ENCODE data around the gene TBC1D16.

TBC1D16 gene

DNA sequence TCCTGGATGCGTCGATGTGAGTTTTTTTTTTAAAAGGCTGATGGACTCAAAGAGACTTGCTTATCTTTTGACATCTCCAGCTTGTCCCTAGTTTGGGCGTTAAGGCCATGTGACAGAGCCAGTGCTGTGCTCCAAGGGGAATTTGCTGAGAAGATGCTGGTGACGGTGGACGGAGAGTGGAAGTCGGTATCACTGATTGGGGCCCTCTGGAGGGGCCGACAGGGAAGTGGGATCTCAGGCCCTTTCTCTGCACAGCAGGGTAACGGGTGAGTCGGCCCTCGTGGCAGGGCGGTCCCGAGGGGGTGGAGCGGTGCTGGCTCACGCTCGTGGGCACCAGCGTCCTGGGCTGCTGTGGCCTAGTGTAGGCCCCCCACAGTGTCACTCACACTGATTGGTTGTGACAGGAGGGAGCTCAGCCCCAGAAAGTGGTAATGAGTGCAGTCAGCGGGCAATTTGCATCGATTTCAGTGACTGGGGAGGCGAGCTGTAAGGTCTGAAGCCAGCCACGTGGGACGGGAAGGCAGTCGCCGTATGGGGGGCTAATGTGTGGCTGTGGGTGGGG lies 91.3 kb downstream of the TBC1D16 start:
- DNase-seq (ENCODE audit: low read depth): no peak
- H3K4me3 ChIP-seq (ENCODE audit: low read length): no peak overlapping the region
- TF ChIP-seq, protein P1, sequence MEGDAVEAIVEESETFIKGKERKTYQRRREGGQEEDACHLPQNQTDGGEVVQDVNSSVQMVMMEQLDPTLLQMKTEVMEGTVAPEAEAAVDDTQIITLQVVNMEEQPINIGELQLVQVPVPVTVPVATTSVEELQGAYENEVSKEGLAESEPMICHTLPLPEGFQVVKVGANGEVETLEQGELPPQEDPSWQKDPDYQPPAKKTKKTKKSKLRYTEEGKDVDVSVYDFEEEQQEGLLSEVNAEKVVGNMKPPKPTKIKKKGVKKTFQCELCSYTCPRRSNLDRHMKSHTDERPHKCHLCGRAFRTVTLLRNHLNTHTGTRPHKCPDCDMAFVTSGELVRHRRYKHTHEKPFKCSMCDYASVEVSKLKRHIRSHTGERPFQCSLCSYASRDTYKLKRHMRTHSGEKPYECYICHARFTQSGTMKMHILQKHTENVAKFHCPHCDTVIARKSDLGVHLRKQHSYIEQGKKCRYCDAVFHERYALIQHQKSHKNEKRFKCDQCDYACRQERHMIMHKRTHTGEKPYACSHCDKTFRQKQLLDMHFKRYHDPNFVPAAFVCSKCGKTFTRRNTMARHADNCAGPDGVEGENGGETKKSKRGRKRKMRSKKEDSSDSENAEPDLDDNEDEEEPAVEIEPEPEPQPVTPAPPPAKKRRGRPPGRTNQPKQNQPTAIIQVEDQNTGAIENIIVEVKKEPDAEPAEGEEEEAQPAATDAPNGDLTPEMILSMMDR (conservative IDR thresholded peaks at IDR 0.05; ENCODE audit: low read depth, low read length): no peak

DNA sequence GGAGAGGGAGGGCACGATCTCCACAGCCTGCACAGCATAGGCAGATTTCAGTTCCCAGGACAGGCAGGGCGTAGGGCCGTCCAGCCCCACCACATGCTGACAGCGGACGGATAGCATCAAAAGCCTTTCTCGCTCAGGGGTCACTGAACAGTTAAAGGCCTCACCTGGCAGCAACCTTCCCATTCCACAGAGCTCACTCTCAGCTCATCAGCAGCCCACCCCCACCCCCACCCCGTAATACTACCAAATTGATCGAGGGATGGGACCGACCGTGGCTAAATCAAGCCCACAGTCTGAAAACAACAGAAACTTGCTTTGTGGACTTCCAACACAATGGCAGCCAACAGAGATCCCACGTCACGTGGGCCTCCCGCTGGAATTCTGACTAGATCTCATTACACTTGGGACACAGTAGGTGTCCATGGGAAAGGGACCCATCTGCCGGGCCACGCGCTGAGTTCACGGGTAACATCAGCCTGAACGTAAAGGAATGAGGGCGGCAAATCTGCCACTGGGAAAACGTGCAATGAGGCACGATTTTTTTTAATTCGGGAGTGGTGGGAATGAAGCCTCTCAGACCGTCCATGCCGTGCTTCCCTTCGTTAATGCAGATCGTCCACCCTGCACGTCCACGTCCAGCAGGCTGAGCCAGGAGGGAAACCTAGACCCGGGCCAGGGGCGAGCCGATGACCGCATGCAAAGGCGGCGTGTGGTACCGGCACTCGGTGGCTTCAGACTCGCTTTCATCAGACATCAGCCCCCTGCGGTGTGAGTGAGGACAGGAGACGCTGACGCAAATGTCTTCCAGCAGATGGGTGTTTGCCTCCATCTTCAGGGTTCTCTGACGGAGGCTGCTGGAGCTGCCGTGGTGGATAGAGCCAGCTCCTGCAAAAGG lies 92.1 kb downstream of the TBC1D16 start:
- no peak overlapping the region for H3K4me3 ChIP-seq (ENCODE audit: low read length)
- TF ChIP-seq, protein P1 (conservative IDR thresholded peaks at IDR 0.05; ENCODE audit: low read depth, low read length): no peak
- no peak for DNase-seq (ENCODE audit: low read depth)

DNA sequence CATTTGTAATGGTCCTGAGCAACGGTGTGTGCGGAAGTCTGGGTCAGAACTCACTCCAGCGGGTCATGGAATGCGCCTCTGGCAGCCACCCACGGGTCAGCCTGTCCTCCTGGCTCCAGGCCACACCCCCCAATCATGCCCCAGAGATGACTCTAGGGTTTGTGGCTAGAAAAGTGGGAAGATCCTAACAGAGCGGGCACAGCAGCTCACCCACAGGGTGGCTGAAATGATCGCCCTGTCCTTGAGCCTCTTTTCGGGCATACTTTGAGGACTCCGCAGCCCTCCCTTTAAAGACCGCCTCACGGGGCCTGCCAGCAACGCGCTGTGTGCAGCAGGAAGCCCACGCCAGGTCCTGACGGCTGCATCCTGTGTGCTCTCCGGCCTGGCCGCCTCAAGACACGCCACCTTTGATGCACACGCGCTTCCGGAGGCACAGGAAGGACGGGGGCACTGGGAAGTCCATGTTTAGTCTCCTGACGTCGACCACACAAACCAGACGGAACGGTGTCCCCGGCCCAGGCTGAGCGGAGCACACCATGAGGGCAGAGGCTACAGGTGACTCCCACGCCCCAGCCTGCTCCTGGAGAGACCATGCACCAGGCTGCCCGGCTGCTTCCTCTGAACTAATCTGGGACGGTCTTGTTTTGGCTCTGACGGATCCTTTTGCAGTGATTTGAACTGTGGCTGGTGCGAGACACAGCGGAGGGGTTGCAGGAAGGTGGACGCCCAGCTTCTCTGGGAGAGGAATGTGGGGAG lies 92.9 kb downstream of the TBC1D16 start:
- TF ChIP-seq, protein P1 (conservative IDR thresholded peaks at IDR 0.05; ENCODE audit: low read depth, low read length): no peak
- H3K4me3 ChIP-seq (ENCODE audit: low read length): no peak overlapping the region
- no peak for DNase-seq (ENCODE audit: low read depth)

DNA sequence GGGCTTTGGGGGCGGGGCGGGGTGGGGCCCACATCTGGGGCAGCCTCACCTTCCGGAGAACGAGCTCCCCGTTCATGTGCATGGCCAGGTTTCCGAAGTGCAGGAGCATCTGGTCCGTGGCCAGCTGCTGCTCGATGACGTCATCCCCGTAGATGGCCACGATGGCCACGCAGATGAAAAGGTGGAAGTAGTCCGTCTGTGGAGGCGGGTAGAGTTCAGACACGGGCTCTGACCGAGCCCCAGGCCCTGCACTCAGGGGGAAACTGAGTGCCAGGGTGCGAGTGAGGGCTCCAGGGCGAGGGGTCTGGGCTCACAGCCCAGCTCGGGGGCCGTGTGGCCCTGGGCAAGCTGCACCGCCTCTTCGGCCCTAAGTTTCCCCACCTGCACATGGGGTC lies 93.7 kb downstream of the TBC1D16 start:
- no peak overlapping the region for H3K4me3 ChIP-seq (ENCODE audit: low read length)
- DNase-seq (ENCODE audit: low read depth): no peak
- TF ChIP-seq, protein P1 (conservative IDR thresholded peaks at IDR 0.05; ENCODE audit: low read depth, low read length): no peak

DNA sequence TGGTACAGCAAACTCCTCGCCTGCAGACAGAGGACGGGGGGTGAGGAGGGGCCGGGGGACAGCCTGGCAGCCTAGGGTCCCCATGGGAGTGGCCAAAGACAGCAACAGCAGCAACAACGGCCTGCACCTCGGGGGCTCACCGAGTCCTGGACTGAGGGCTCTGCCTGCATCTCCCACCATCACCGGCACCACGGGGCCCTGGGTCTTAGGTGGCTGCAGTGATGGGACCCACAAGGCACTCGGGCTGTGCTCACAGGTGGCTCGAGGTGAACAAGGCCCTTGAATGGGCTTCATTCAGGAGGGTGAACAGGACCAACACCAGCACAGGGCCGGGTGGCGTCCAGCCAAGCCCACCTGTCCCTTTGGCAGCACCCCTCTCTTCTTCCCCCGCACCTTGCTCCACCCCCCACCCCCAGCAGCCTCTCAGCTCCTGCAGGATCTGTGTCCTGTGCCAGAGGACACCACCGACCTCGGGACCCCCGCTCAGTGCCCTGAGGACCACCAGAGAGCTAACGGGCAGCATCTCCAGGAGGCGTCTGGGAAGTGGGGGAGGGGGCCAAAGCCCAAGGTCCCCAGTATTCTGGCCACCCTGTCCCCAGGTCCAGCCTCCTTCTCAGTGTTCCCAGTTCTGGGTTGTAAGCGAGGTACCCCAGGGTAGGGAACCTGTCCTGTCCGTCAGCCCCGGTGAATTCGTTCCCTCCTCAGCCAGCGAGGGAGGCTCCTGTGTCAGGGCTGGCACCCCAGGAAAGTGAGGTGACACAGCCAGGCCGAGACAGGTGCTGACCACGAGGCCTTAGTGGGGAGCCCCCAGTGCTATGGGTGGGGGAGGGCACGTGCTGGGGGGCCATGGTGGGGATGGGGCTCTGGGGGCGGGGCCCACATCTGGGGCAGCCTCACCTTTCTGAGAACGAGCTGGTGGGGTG lies 94.3 kb downstream of the TBC1D16 start:
- no peak for DNase-seq (ENCODE audit: low read depth)
- no peak overlapping the region for H3K4me3 ChIP-seq (ENCODE audit: low read length)
- TF ChIP-seq, protein P1 (conservative IDR thresholded peaks at IDR 0.05; ENCODE audit: low read depth, low read length): no peak

DNA sequence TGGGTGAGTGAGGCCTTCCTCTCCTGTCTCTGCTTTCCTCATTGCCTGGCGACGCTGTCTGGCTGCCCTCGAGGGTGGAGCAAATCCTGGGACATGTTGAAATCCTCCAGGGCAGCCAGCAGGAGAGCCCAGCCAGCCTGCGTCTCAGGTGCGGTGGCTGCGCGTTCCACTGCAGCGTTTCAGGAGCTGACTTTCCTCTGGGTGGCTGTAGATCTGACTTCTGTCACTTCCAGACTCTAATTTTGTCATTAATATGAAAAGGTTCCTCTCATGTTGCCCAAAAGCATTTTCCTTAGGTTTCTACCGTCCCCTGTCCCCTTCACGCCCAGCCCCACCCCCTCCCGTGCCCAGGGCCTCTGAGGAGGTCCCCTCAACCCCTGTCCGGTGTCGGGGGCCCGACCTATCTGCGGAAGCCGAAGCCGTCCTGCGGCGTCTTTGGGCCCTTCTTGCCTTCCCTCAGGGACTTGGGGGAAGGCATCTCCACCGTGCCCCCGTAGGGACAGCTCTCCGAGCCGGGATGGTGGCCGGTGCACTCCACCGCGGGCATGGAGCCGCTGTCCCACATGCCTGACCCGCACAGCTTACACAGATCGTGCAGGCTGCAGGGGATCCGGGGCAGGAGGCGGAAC lies 95.1 kb downstream of the TBC1D16 start:
- H3K4me3 ChIP-seq (ENCODE audit: low read length): no peak overlapping the region
- DNase-seq (ENCODE audit: low read depth): no peak
- TF ChIP-seq, protein P1 (conservative IDR thresholded peaks at IDR 0.05; ENCODE audit: low read depth, low read length): no peak

Measured in retinal pigment epithelial cell (primary cell).